Measurements from ENCODE around the gene THEM4.

Gene THEM4

GRCh38 chr1:151825204-151825603 is 84.1 kb downstream of the THEM4 start:
- in situ Hi-C loops (cut with HindIII; ENCODE audit: low sequenced_read_pairs) = no loop called here
- no peak overlapping the region for H3K4me3 ChIP-seq (ENCODE audit: low read depth, low read length)
- DNase-seq (ENCODE audit: low read depth) = no peak
- TF ChIP-seq CTCF (IDR thresholded peaks at IDR 0.05; ENCODE audit: low read depth, low read length, missing control alignments) = no peak

All from astrocyte of the cerebellum (primary cell).